Measurements from ENCODE around the gene CCDC14. TPM values are rescaled to one million over a fixed set of nuclear protein-coding genes. Genes with fewer than 3 reads are reported as not detected.
"Not testable (repeated sequence)": the region's sequence is repeated elsewhere in the genome, so short reads cannot be mapped to it uniquely, and the experiment has no call there.

CCDC14 gene
- total RNA-seq, 1 donor from 2014 or later, result 31.1 TPM

DNA sequence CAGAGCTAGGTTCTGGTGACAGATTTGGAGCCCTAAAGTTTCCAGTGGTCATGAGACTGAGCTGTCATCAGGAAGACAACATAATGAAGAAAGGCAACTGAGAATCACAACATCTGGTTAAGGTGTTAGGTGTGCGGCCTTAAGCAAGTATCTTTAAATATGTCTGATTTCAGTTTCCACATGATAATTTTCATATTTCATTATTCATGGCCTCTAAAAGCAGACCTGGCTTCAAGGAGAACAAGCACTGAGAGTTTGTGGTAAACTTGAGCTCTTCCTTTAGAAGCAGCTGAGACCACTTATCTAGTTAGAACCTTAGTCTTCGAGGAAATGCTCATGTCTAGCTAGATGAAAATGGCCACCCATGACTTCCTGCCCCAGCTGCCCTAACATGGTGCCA is 51.2 kb downstream of the CCDC14 start:
- TF ChIP-seq CTCF (IDR thresholded peaks at IDR 0.05), result no peak
- Mint-ChIP-seq H3K36me3 (ENCODE audit: unreplicated experiment) (peaks cover 6% of the 10 kb centered on the region), H3K4me1 (ENCODE audit: unreplicated experiment) (no peaks in the 10 kb centered on the region), H3K27ac (ENCODE audit: unreplicated experiment) (no peak overlapping the region), H3K27me3 (ENCODE audit: unreplicated experiment) (no peaks in the 10 kb centered on the region), H3K9me3 (ENCODE audit: unreplicated experiment) (no peaks in the 10 kb centered on the region), H3K4me3 (ENCODE audit: unreplicated experiment) (no peak overlapping the region)
- no peak for DNase-seq (ENCODE audit: extremely low spot score, unreplicated experiment)

GRCh38 chr3:123907720-123908119 is 53.3 kb downstream of the CCDC14 start:
- Mint-ChIP-seq H3K4me3 (ENCODE audit: unreplicated experiment) (no peak overlapping the region), H3K9me3 (ENCODE audit: unreplicated experiment) (no peaks in the 10 kb centered on the region), H3K27me3 (ENCODE audit: unreplicated experiment) (no peaks in the 10 kb centered on the region), H3K4me1 (ENCODE audit: unreplicated experiment) (no peaks in the 10 kb centered on the region), H3K27ac (ENCODE audit: unreplicated experiment) (no peak overlapping the region), H3K36me3 (ENCODE audit: unreplicated experiment) (peaks cover 3% of the 10 kb centered on the region)
- no peak for TF ChIP-seq CTCF (IDR thresholded peaks at IDR 0.05)
- no peak for DNase-seq (ENCODE audit: extremely low spot score, unreplicated experiment)

- no peaks in the 10 kb centered on the region for H3K27me3 Mint-ChIP-seq (ENCODE audit: unreplicated experiment)
- TF ChIP-seq CTCF (IDR thresholded peaks at IDR 0.05), result no peak
- no peak overlapping the region for H3K4me3 Mint-ChIP-seq (ENCODE audit: unreplicated experiment)
- DNase-seq (ENCODE audit: extremely low spot score, unreplicated experiment), result no peak
- H3K4me1 Mint-ChIP-seq (ENCODE audit: unreplicated experiment), result no peaks in the 10 kb centered on the region
- H3K36me3 Mint-ChIP-seq (ENCODE audit: unreplicated experiment), result no peaks in the 10 kb centered on the region
- H3K27ac Mint-ChIP-seq (ENCODE audit: unreplicated experiment), result no peak overlapping the region
- H3K9me3 Mint-ChIP-seq (ENCODE audit: unreplicated experiment), result no peaks in the 10 kb centered on the region
Observed at GRCh38 chr3:123899300-123899865, 61.6 kb downstream of the CCDC14 start.

DNA sequence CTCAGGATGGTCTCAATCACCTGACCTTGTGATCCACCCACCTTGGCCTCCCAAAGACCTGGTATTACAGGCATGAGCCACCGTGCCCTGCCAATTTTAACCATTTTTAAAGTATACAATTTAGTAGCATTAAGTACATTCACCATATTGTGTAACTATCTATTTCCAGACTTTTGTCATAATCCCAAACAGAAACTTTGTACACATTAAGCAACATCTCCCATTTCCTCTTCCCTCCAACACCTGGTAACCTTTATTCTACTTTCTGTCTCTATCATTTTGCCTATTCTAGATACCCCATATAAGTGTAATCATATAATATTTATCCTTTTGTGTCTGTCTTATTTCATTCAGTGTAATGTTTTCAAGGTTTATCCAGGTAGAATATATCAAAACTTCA is 68.0 kb downstream of the CCDC14 start:
- H3K27me3 Mint-ChIP-seq (ENCODE audit: unreplicated experiment), result peaks cover 7% of the 10 kb centered on the region
- H3K9me3 Mint-ChIP-seq (ENCODE audit: unreplicated experiment), result peaks cover 16% of the 10 kb centered on the region
- H3K4me1 Mint-ChIP-seq (ENCODE audit: unreplicated experiment), result no peaks in the 10 kb centered on the region
- H3K36me3 Mint-ChIP-seq (ENCODE audit: unreplicated experiment), result peaks cover 5% of the 10 kb centered on the region
- H3K27ac Mint-ChIP-seq (ENCODE audit: unreplicated experiment), result no peak overlapping the region
- no peak for TF ChIP-seq CTCF (IDR thresholded peaks at IDR 0.05)
- no peak overlapping the region for H3K4me3 Mint-ChIP-seq (ENCODE audit: unreplicated experiment)
- no peak for DNase-seq (ENCODE audit: extremely low spot score, unreplicated experiment)

DNA sequence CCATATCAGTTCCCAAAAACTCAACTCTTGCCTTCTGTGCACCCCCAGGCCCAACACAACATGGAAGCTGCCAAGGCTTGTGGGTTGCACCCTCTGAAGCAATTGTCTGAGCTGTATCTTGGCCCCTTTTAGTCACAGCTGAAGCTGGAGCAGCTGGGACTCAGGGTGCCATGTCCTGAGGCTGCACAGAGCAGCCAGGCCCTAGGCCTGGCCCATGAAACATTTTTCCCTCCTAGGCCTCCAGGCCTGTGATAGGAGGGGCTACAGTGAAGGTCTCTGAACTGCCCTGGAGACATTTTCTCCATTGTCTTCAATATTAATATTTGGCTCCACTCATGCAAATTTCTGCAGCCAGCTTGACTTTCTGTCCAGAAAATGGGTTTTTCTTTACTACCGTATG is 68.8 kb downstream of the CCDC14 start:
- Mint-ChIP-seq H3K9me3 (ENCODE audit: unreplicated experiment) (peaks cover 16% of the 10 kb centered on the region), H3K4me1 (ENCODE audit: unreplicated experiment) (no peaks in the 10 kb centered on the region), H3K27ac (ENCODE audit: unreplicated experiment) (no peak overlapping the region), H3K36me3 (ENCODE audit: unreplicated experiment) (peaks cover 5% of the 10 kb centered on the region), H3K4me3 (ENCODE audit: unreplicated experiment) (no peak overlapping the region), H3K27me3 (ENCODE audit: unreplicated experiment) (peaks cover 13% of the 10 kb centered on the region)
- no peak for DNase-seq (ENCODE audit: extremely low spot score, unreplicated experiment)
- no peak for TF ChIP-seq CTCF (IDR thresholded peaks at IDR 0.05)

DNA sequence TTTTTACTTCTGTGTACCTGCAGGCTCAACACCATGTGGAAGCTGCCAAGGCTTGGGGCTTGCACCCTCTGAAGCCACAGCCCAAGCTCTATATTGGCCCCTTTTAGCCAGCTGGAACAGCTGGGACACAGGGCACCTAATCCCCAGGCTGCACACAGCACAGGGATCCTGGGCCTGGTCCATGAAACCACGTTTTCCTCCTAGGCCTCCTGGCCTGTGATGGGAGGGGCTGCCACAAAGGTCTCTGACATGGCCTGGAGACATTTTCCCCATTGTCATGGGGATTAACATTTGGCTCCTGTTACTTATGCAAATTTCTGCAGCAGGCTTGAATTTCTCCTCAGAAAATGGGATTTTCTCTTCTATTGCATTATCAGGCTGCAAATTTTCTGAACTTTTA is 70.0 kb downstream of the CCDC14 start:
- not testable (repeated sequence) for DNase-seq (ENCODE audit: extremely low spot score, unreplicated experiment); H3K27ac Mint-ChIP-seq (ENCODE audit: unreplicated experiment); H3K36me3 Mint-ChIP-seq (ENCODE audit: unreplicated experiment); H3K4me3 Mint-ChIP-seq (ENCODE audit: unreplicated experiment); H3K4me1 Mint-ChIP-seq (ENCODE audit: unreplicated experiment)
- Mint-ChIP-seq H3K27me3 (ENCODE audit: unreplicated experiment) (peaks cover 20% of the 10 kb centered on the region), H3K9me3 (ENCODE audit: unreplicated experiment) (peaks cover 16% of the 10 kb centered on the region)

DNA sequence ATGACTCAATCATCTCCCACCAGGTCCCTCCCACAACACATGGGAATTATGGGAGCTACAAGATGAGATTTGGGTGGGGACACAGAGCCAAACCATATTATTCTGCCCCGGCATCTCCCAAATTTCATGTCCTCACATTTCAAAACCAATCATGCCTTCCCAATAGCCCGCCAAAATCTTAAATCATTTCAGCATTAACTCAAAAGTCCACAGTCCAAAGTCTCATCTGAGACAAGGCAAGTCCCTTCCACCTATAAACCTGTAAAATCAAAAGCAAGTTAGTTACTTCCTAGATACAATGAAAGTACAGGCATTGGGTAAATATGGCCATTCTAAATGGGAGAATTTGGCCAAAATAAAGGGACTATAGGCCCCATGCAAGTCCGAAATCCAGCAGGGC is 70.9 kb downstream of the CCDC14 start:
- not testable (repeated sequence) for H3K36me3 Mint-ChIP-seq (ENCODE audit: unreplicated experiment); DNase-seq (ENCODE audit: extremely low spot score, unreplicated experiment)

More for the DNA sequence above, 70.9 kb downstream of the CCDC14 start:
- Mint-ChIP-seq H3K27me3 (ENCODE audit: unreplicated experiment) (peaks cover 25% of the 10 kb centered on the region), H3K9me3 (ENCODE audit: unreplicated experiment) (peaks cover 16% of the 10 kb centered on the region)
- H3K4me3 Mint-ChIP-seq (ENCODE audit: unreplicated experiment); H3K27ac Mint-ChIP-seq (ENCODE audit: unreplicated experiment); H3K4me1 Mint-ChIP-seq (ENCODE audit: unreplicated experiment): not testable (repeated sequence)

All from osteocyte (in vitro differentiated cells).